ENCODE results near the gene NIPSNAP3A. TPM values are rescaled to one million over a fixed set of nuclear protein-coding genes. Genes with fewer than 3 reads are reported as not detected.

The NIPSNAP3A gene
- total RNA-seq, 4 donors from 2014 or later: 7.9 to 30.5 (median 17.6) TPM

DNA sequence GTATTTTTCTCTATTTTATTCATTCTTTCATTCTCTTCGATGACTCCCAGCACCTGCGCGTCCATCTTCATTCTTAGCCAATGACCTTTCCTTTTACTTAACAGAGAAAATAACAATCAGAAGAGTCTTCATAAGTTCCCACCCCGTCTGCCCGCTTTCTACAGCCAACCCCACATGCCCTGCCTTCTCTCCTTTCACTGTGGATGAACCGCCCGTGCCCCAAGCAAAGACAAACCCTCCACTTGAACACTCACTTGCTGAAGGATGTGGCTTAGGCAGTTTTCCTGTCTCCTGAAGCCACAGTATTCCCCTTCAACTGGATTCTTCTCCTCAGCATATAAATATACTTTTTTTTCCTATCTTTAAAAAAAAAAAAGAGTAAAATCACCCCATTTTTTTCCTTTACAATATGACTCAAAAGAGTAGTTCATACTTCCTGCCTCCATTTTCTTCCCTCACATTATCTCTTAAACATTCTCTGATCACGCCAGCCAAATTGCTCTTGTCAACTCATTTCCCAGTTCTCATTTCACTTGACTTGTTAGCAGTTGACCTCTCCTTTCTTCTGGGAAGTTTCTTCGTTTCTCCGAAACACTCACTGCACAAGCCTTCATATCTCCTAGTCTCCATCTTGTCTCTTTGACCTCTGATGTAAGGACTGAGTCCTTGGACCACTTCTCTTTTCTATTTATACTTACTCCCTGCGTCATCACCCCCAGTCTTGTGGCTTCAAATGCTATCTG lies 27.5 kb downstream of the NIPSNAP3A start:
- H3K4me1 ChIP-seq: no peaks in the 10 kb centered on the region
- no peak overlapping the region for H3K4me3 ChIP-seq
- no peaks in the 10 kb centered on the region for H3K9me3 ChIP-seq
- H3K27me3 ChIP-seq: no peaks in the 10 kb centered on the region
- H3K27ac ChIP-seq: peak overlapping the region in 2 of 4 donors; percentile 60 to 65
- TF ChIP-seq, protein P1, sequence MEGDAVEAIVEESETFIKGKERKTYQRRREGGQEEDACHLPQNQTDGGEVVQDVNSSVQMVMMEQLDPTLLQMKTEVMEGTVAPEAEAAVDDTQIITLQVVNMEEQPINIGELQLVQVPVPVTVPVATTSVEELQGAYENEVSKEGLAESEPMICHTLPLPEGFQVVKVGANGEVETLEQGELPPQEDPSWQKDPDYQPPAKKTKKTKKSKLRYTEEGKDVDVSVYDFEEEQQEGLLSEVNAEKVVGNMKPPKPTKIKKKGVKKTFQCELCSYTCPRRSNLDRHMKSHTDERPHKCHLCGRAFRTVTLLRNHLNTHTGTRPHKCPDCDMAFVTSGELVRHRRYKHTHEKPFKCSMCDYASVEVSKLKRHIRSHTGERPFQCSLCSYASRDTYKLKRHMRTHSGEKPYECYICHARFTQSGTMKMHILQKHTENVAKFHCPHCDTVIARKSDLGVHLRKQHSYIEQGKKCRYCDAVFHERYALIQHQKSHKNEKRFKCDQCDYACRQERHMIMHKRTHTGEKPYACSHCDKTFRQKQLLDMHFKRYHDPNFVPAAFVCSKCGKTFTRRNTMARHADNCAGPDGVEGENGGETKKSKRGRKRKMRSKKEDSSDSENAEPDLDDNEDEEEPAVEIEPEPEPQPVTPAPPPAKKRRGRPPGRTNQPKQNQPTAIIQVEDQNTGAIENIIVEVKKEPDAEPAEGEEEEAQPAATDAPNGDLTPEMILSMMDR (IDR thresholded peaks at IDR 0.05): no peak
- TF ChIP-seq POLR2A (IDR thresholded peaks at IDR 0.05): no peak
- peak in 1 of 3 donors; percentile 47 for DNase-seq
- no peaks in the 10 kb centered on the region for H3K36me3 ChIP-seq

DNA sequence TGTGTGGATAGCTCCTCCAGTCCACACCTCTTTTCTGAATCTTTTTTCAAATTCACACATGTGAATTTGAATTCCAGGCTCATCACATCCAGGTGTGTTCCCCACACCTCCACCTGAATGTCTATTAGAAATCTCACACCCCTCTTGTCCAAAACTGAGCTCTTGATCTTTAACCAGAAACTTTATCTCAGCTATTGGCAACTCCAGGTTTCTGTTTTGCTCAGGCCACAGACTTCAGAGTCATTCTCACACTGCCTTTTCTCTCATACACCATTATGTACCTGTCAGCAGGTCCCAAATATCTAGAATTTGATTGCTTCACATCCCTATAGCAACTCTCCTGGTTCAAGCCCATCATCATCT lies 28.1 kb downstream of the NIPSNAP3A start:
- Histone ChIP-seq H3K27ac (peak overlapping the region in 3 of 4 donors; percentile 34 to 65 (median 60)), H3K27me3 (no peaks in the 10 kb centered on the region)

DNA sequence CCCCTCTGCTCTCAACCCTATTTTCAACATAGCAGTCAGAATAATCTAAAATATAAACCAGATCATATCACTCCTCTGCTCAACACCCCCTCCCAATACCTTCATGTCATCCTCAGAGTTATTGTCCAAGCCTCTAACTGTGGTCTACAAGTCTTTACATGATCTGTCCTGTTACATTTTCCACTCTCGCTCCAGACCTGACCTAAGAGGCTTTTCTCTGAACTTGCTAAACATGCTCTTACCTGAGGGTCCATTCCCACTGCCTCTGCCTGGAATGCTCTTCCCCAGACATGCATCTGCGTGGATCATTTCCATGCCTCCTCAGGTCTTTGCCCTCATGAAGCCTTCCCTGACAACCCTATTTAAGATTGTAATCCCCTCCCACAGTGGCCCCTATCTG lies 28.5 kb downstream of the NIPSNAP3A start:
- Histone ChIP-seq H3K27me3 (no peaks in the 10 kb centered on the region), H3K4me3 (no peak overlapping the region), H3K4me1 (no peaks in the 10 kb centered on the region), H3K9me3 (no peaks in the 10 kb centered on the region), H3K36me3 (no peaks in the 10 kb centered on the region), H3K27ac (peak overlapping the region in 3 of 4 donors; percentile 34 to 65 (median 60))
- TF ChIP-seq, protein P1 (IDR thresholded peaks at IDR 0.05): no peak
- no peak for TF ChIP-seq POLR2A (IDR thresholded peaks at IDR 0.05)
- no peak for DNase-seq

More for the DNA sequence above, 28.1 kb downstream of the NIPSNAP3A start:
- TF ChIP-seq, protein P1 (IDR thresholded peaks at IDR 0.05): no peak
- TF ChIP-seq POLR2A (IDR thresholded peaks at IDR 0.05): no peak
- no peak for DNase-seq
- Histone ChIP-seq H3K36me3 (no peaks in the 10 kb centered on the region), H3K4me1 (no peaks in the 10 kb centered on the region), H3K4me3 (no peak overlapping the region), H3K9me3 (no peaks in the 10 kb centered on the region)

DNA sequence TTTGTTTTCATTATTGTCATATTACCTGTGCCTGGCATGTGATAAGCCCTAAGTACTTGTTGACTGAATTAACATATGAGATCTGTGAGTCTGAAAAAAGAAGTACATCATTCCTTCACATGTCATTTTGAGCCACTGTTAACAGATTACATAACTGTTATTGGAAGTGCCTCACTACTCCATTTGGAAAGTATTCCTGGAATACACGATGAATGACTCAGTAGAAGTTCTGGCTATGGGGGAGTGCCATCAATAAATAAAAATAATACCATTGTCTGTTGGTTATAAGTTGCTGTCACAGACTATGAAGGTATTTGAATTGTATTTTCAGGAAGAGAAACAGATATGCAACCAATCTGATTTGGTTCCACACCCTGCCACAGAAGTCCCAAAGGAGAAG lies 29.3 kb downstream of the NIPSNAP3A start:
- Histone ChIP-seq H3K27me3 (no peaks in the 10 kb centered on the region), H3K4me3 (no peak overlapping the region), H3K27ac (no peak overlapping the region), H3K9me3 (no peaks in the 10 kb centered on the region), H3K4me1 (no peaks in the 10 kb centered on the region), H3K36me3 (no peaks in the 10 kb centered on the region)
- TF ChIP-seq, protein P1 (IDR thresholded peaks at IDR 0.05): no peak
- no peak for TF ChIP-seq POLR2A (IDR thresholded peaks at IDR 0.05)
- no peak for DNase-seq

DNA sequence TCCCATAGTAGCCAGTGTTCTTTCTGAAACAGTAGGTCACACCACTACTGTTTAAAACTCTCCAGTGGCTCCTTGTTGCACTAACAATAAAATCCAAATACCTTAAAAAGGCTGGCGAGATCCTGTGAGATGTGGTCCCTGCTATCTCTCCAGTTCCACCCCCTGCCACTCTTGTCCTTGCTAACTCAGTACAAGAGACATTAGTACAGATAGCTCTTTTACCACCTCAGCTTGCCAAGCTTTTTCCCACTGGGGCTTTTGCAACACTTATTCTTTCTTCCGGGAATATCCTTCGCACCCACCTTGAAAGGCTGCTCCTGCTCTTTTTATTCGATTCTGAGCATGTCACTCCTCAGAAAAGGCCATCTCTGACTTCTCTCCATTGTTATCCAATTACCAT lies 31.3 kb downstream of the NIPSNAP3A start:
- Histone ChIP-seq H3K4me3 (no peak overlapping the region), H3K36me3 (peaks cover 0 to 11% (median 0%) of the 10 kb centered on the region in 3 donors), H3K27me3 (no peaks in the 10 kb centered on the region), H3K9me3 (no peaks in the 10 kb centered on the region), H3K4me1 (no peaks in the 10 kb centered on the region), H3K27ac (no peak overlapping the region)
- TF ChIP-seq, protein P1 (IDR thresholded peaks at IDR 0.05): no peak
- no peak for TF ChIP-seq POLR2A (IDR thresholded peaks at IDR 0.05)
- no peak for DNase-seq

All from Peyer's patch (tissue), 4 donors.